OCI-LY3 (cell line): ENCODE results near the gene TOX3.

Experiments used
- H2AFZ ChIP-seq: fragments of 200-600, 300-600 bp; shearing (Covaris generic); 2 replicates; pipeline ENCODE4 v1.6.0; 2014; ENCODE audit warnings: antibody characterized with exemption, low read depth, low read length
- H3K27ac ChIP-seq: fragments of 200-600, 300-600 bp; sonication (generic); 2 replicates; pipeline ENCODE4 v1.5.1; 2014; ENCODE audit warnings: mild to moderate bottlenecking, low read length, moderate library complexity, mixed read lengths
- H3K27me3 ChIP-seq: fragments of 200-600, 300-600 bp; sonication (generic); 2 replicates; pipeline ENCODE4 v1.6.1; 2014; ENCODE audit warnings: low read depth, low read length, mixed read lengths
- H3K36me3 ChIP-seq: fragments of 200-600, 300-600 bp; sonication (generic); replicated peaks from 2 replicates; pipeline ENCODE3; 2014; ENCODE audit warnings: low read depth, low read length, mixed read lengths
- H3K4me1 ChIP-seq: fragments of 300-600, 200-600 bp; sonication (generic); 2 replicates; pipeline ENCODE4 v1.6.1; 2014; ENCODE audit warnings: low read length, mixed read lengths
- H3K4me2 ChIP-seq: fragments of 200-600, 300-600 bp; sonication (generic); 2 replicates; pipeline ENCODE4 v1.6.1; 2014; ENCODE audit warnings: low read length, mixed read lengths
- H3K4me3 ChIP-seq: fragments of 300-600, 200-600 bp; sonication (generic); 2 replicates; pipeline ENCODE4 v1.5.1; 2014; ENCODE audit warnings: antibody characterized with exemption, mild to moderate bottlenecking, low read length, moderate library complexity
- H3K79me2 ChIP-seq: fragments of 300-600, 200-600 bp; shearing (Covaris generic); 2 replicates; pipeline ENCODE4 v1.6.1; 2014; ENCODE audit warnings: mild to moderate bottlenecking, low read length, mixed read lengths
- H3K9ac ChIP-seq: fragments of 300-600, 200-600 bp; shearing (Covaris generic); 2 replicates; pipeline ENCODE4 v1.6.0; 2014; ENCODE audit warnings: mild to moderate bottlenecking, low read length, moderate library complexity
- H3K9me3 ChIP-seq: fragments of 200-600, 300-600 bp; shearing (Covaris generic); 2 replicates; pipeline ENCODE4 v1.6.1; 2014; ENCODE audit warnings: low read length, mixed read lengths; ENCODE audit not compliant: insufficient read depth
- H4K20me1 ChIP-seq: fragments of 200-600, 300-600 bp; sonication (generic); 2 replicates; pipeline ENCODE4 v1.6.1; 2016; ENCODE audit warnings: low read length, mixed read lengths; ENCODE audit not compliant: insufficient read depth
- CTCF ChIP-seq: fragments of 200-600, 300-600 bp; sonication (generic); IDR thresholded peaks from 2 replicates; pipeline ENCODE4 v1.5.1; 2014; ENCODE audit warnings: antibody characterized with exemption, low read length, low read depth
- EZH2phosphoT487 ChIP-seq: fragments of 200-600 bp; shearing (Covaris generic); IDR thresholded peaks from 2 replicates; pipeline ENCODE4 v1.6.1; 2018; ENCODE audit warnings: antibody characterized with exemption, mixed run types, low read depth

TOX3 gene

DNA sequence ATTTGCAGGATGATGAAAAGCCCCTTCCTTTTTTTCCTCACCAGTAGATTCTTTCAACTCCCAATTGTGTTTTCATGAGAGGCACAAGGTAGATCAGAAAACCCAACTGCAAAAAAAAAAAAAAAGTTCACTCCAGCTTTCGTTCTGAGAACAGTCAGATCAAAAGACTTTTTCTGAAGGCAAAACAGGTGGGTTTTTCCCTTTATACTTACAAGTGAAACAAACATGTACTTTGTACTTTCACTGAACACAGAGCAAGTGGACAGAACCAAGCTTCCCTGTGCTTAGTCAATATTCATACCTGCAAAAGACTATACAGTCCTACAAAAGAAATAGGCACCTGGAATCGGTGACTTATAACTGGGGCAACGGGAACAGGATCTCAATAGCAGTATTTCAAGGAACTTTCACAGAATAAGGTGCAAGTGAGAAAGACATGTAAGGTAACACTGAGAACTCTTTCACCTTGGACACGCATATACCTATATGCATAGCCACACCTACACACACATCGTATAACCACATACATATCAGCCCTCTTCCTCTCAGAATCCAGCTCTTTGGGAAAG lies 54.1 kb downstream of the TOX3 start:
- Histone ChIP-seq H2AFZ (no peak overlapping the region), H3K4me1 (no peaks in the 10 kb centered on the region; the same call in 1 of the 2 replicates), H3K79me2 (no peaks in the 10 kb centered on the region), H3K9ac (no peak overlapping the region), H3K27ac (no peak overlapping the region), H3K4me3 (no peak overlapping the region), H4K20me1 (no peaks in the 10 kb centered on the region), H3K27me3 (no peaks in the 10 kb centered on the region), H3K4me2 (no peak overlapping the region), H3K9me3 (no peaks in the 10 kb centered on the region), H3K36me3 (no peaks in the 10 kb centered on the region)
- TF ChIP-seq CTCF (no peak), EZH2phosphoT487 (no peak)

DNA sequence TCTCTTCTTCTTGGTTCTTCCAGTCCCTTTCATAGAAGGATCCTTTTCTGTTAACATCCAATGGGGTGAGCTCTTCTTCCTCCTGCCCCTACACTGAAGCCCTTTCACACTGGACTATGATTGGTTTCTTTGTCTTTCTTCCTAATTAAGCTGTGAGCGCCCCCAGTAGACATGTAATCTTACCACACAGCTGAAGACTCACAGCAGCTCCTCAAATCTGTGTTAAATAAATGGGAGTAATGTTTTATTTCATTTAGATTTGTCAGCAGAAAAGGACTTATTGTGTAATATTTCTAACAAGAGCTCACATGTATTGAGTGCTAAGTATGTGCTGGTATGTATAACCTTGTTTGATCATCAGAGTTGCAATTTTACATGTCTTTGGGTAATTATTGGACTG lies 55.7 kb downstream of the TOX3 start:
- Histone ChIP-seq H3K4me3 (no peak overlapping the region), H3K9ac (no peak overlapping the region), H3K36me3 (no peaks in the 10 kb centered on the region), H3K27ac (no peak overlapping the region), H4K20me1 (no peaks in the 10 kb centered on the region), H3K79me2 (no peaks in the 10 kb centered on the region), H3K4me2 (no peak overlapping the region), H3K27me3 (no peaks in the 10 kb centered on the region), H3K4me1 (no peaks in the 10 kb centered on the region; the same call in 1 of the 2 replicates), H2AFZ (no peak overlapping the region), H3K9me3 (no peaks in the 10 kb centered on the region)
- no peak for TF ChIP-seq EZH2phosphoT487
- TF ChIP-seq CTCF, result no peak

DNA sequence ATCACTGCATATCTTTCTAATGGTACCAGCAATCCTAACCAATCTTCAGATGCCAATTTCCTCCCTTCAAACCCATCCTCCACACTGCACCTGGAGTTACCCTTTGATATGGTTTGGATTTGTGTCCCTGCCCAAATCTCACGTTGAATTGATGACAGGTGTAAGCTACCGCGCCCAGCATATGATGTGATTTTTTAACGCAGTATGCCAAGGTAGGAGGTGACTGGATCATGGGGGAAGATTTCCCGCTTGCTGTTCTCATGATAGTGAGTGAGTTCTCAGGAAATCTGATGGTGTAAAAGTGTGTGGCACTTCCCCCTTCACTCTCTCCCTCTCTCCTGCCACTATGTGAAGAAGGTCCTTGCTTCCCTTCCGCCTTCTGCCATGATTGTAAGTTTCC lies 57.0 kb downstream of the TOX3 start:
- Histone ChIP-seq H3K79me2 (no peaks in the 10 kb centered on the region), H3K9ac (no peak overlapping the region), H3K9me3 (no peaks in the 10 kb centered on the region), H4K20me1 (no peaks in the 10 kb centered on the region), H3K27me3 (no peaks in the 10 kb centered on the region), H3K4me2 (no peak overlapping the region), H2AFZ (no peak overlapping the region), H3K4me1 (no peaks in the 10 kb centered on the region; the same call in 1 of the 2 replicates), H3K36me3 (no peaks in the 10 kb centered on the region), H3K27ac (no peak overlapping the region), H3K4me3 (no peak overlapping the region)
- TF ChIP-seq EZH2phosphoT487 (no peak), CTCF (no peak)

- no peak overlapping the region for H3K9ac ChIP-seq
- H3K27me3 ChIP-seq, result no peaks in the 10 kb centered on the region
- no peaks in the 10 kb centered on the region; the same call in 1 of the 2 replicates for H3K4me1 ChIP-seq
- H4K20me1 ChIP-seq, result no peaks in the 10 kb centered on the region
- no peaks in the 10 kb centered on the region for H3K79me2 ChIP-seq
- H3K27ac ChIP-seq, result no peak overlapping the region
- no peak overlapping the region for H3K4me2 ChIP-seq
- no peaks in the 10 kb centered on the region for H3K36me3 ChIP-seq
- no peak overlapping the region for H2AFZ ChIP-seq
- no peaks in the 10 kb centered on the region for H3K9me3 ChIP-seq
- no peak overlapping the region for H3K4me3 ChIP-seq
- TF ChIP-seq CTCF (no peak), EZH2phosphoT487 (no peak)
Observed at GRCh38 chr16:52488837-52489289, 58.1 kb downstream of the TOX3 start.
